Activated naive CD4-positive, alpha-beta T cell treated with anti-CD3 and anti-CD28 coated beads, Interleukin-2, amount 50 U/mL, for 72 hours (primary cell): ENCODE results near the gene DNASE1. TPM values are rescaled to one million over a fixed set of nuclear protein-coding genes. Genes with fewer than 3 reads are reported as not detected.
"Not testable (repeated sequence)": the region's sequence is repeated elsewhere in the genome, so short reads cannot be mapped to it uniquely, and the experiment has no call there.

ENCODE experiments used
- ATAC-seq, 2 donors: fragments of 150-1000 bp; cut with Tn5 transposase; 2 replicates each; pipeline ENCODE4 v1.10.0; 2021; ENCODE audit warnings: mild to moderate bottlenecking in 2 of 2, moderate library complexity in 2 of 2
- DNase-seq, 2 donors: peaks; one replicate each; pipeline ENCODE4 v3.0.0; 2021 to 2022; ENCODE audit warnings: low spot score in 2 of 2
- H3K27ac Mint-ChIP-seq, 2 donors: one replicate each; pipeline ENCODE4 v1.8.0; 2022; ENCODE audit warnings: mild to moderate bottlenecking in 2 of 2, mixed read lengths in 2 of 2
- H3K36me3 Mint-ChIP-seq, 2 donors: one replicate each; pipeline ENCODE4 v1.8.0; 2022; ENCODE audit warnings: mixed read lengths in 2 of 2
- H3K9me3 Mint-ChIP-seq, 2 donors: one replicate each; pipeline ENCODE4 v1.8.0; 2022; ENCODE audit warnings: mixed read lengths in 2 of 2
- total RNA-seq, 2 donors: library from RNA; stranded (reverse); gene quantifications; one replicate each; pipeline ENCODE4 v1.2.3, GENCODE V29; 2022

DNASE1 gene
- total RNA-seq, 2 donors from 2014 or later = 17.5 to 29.5 TPM

DNA sequence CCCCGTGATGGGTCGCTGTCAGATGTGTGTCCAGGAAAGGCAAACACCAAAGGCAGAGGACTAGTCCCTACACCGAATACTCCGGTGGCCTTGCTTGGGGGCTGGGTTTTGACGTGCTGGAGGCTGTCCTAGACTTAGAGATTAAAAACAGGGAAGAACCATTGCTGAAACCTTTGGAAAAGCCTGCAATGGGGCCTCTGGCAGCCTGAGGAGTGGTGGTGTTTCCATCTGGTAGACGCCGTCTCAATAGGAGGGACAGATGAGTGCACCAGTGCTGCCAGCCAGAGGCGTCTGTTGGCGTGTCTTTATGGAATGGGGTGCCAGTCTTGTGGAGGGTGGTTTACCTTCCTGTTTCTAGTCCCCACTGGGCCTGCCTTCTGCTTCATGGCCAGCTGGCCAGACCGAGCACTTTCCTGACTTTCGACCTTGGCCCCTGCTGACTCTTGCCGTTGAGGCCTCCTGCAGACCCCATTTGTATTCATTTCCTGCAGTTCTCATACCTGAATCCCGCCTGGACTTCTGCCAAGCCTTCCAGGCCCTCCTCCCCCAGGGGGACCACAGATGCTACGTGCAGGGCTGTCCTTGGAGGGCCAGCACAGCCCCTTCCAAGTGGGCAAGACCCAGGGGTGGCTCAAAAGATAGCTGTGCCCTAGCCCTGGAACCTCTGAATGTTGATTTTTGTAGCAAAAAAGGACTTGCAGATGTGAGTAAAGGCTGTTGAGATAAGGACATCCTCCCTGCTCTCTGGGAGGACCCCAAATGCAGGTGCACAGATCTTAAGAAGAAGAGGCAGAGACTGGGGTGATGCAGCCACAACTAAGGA, 1.9 kb upstream of the DNASE1 start:
- H3K9me3 Mint-ChIP-seq = no peaks in the 10 kb centered on the region
- peak overlapping the region in 1 of 2 donors; percentile 72 for H3K27ac Mint-ChIP-seq
- DNase-seq = peak in 1 of 2 donors; percentile 40
- ATAC-seq = no peak
- peaks cover 0 to 5% of the 10 kb centered on the region in 2 donors for H3K36me3 Mint-ChIP-seq

DNA sequence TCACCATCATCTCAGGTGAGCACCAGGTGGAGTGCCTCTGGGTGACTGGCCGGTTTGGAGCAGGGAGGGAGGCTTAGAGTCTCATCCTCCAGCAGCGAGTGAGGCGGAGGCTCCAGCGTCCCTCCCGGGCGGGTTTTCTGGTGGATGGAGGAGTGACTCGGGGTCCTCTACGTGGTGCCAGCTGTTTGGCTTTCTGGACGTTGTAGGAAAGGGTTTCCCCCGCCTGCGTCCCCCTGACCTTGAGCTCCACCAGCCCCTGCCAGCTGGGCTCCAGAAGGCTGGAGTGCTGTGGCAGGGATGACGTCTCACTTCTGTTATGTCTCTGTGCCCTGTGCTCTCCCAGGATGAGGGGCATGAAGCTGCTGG, 522 bp downstream of the DNASE1 start:
- Mint-ChIP-seq H3K36me3 (peaks cover 0 to 5% of the 10 kb centered on the region in 2 donors), H3K9me3 (no peaks in the 10 kb centered on the region), H3K27ac (no peak overlapping the region)
- ATAC-seq = no peak
- DNase-seq = no peak

DNA sequence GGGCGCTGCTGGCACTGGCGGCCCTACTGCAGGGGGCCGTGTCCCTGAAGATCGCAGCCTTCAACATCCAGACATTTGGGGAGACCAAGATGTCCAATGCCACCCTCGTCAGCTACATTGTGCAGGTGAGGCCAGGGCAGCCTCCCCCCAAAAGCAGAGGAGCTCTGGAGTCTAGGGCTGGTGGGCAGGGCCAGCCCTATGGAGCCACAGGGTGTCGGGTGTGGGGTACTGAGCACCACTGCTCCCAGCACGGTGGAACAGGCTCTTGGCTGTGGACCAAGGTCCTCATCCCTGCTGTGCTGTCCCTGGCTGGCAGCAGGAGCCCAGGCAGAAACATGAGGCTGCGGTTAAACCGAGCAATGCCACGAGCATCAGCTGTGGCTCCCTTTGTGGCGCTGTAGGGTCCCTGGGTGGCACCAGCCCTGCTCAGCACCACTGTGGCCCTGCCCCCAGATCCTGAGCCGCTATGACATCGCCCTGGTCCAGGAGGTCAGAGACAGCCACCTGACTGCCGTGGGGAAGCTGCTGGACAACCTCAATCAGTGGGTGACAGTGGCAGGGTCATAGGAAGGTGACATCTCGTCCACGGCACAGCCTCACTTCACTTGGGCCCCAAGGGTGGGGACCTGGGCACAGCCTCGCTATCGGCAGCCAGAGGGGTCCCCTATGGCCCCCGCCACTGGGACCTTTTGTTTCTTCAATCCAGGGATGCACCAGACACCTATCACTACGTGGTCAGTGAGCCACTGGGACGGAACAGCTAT, 1.1 kb downstream of the DNASE1 start:
- ATAC-seq (no peak), DNase-seq (no peak)
- Mint-ChIP-seq H3K36me3 (peaks cover 0 to 5% of the 10 kb centered on the region in 2 donors), H3K9me3 (no peaks in the 10 kb centered on the region), H3K27ac (no peak overlapping the region)

DNA sequence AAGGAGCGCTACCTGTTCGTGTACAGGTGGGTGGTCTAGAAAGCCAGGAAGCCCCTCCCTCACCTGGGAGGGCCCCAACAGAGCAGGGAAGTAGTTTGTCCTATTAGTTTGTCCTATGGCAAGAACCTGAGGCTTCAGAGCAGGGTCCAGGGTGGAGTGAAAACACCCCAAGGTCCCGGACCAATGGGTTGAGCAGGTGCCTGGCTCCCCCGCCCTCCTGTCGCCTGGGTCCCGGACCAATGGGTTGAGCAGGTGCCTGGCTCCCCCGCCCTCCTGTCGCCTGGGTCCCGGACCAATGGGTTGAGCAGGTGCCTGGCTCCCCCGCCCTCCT, 1.6 kb downstream of the DNASE1 start:
- H3K36me3 Mint-ChIP-seq, ATAC-seq: not testable (repeated sequence)

DNA sequence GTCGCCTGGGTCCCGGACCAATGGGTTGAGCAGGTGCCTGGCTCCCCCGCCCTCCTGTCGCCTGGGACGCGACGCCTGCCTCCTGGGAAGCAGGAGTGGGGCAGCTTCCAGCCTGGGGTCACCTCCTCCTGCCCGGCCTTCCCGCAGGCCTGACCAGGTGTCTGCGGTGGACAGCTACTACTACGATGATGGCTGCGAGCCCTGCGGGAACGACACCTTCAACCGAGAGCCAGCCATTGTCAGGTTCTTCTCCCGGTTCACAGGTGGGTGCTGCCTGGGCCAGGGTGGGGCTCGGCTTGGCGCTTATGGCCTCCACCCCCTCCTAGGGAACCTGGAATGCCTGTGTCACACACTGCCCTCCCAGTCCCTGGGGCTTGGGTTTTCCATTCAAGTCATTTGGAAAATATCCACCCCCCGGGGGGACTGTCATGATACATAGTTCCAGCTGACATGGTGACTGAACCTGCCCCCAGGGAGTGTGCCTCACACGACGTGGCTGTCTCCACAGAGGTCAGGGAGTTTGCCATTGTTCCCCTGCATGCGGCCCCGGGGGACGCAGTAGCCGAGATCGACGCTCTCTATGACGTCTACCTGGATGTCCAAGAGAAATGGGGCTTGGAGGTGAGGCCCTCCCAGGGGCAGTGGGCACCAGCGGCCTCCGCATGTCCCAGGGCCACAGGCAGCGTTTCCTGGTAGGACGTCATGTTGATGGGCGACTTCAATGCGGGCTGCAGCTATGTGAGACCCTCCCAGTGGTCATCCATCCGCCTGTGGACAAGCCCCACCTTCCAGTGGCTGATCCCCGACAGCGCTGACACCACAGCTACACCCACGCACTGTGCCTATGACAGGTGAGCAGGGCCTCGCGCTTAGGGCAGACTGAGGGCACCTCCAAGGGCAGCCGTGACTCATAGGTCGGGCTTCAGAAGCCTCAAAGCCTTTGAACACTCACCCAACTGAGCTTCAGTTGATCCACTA, 2.3 kb downstream of the DNASE1 start:
- Mint-ChIP-seq H3K9me3 (no peaks in the 10 kb centered on the region), H3K36me3 (peaks cover 0 to 5% of the 10 kb centered on the region in 2 donors), H3K27ac (peak overlapping the region; percentile 76 to 77)
- ATAC-seq = peak in 1 of 2 donors; percentile 84
- DNase-seq = no peak

More for the DNA sequence above, 1.6 kb downstream of the DNASE1 start:
- DNase-seq, H3K9me3 Mint-ChIP-seq, H3K27ac Mint-ChIP-seq: not testable (repeated sequence)

DNA sequence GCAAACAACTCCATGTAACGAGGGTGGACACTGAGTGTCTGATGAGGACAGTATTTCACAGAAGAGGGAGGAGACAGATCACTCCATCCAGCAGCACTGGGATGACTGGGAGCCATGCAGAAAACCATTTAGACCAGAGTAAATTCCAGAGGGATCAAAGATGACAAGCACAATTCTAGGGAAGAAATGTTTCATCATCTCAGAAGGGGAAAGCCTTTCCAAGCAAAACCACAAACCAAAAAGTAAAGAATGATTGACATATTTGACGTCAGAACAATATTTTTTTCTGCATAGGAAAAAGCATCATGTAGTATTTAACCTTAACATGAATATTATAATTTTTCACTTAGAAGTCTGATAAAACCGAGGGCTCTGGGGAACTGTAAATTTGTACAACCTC, 4.8 kb downstream of the DNASE1 start:
- ATAC-seq = no peak
- DNase-seq = no peak
- peaks cover 7 to 9% of the 10 kb centered on the region in 2 donors for H3K36me3 Mint-ChIP-seq

DNA sequence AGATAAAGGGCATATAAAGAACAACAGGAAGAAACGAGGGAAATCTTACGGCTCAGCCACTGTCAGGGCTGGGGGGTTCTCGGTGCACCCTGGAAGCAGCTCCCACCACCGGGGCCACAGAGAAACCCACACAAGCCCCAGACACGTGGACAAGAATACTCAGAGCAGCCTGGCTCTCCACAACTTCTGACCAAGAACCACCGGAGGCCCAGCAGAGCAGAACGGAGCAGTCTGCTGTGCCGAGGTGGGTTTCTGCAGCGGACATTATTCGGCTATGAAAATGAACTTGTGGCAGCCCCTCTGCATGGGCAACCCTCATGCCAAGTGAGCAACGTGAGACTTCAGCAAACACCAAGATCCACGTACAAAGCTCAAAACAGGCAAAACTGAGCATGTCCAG, 6.8 kb downstream of the DNASE1 start:
- Mint-ChIP-seq H3K27ac (peak overlapping the region in 1 of 2 donors; percentile 77), H3K36me3 (peaks cover 9 to 14% of the 10 kb centered on the region in 2 donors), H3K9me3 (no peaks in the 10 kb centered on the region)
- DNase-seq (no peak), ATAC-seq (no peak)

More for the DNA sequence above, 4.8 kb downstream of the DNASE1 start:
- H3K9me3 Mint-ChIP-seq = no peaks in the 10 kb centered on the region
- H3K27ac Mint-ChIP-seq = peak overlapping the region; percentile 18 to 47

DNA sequence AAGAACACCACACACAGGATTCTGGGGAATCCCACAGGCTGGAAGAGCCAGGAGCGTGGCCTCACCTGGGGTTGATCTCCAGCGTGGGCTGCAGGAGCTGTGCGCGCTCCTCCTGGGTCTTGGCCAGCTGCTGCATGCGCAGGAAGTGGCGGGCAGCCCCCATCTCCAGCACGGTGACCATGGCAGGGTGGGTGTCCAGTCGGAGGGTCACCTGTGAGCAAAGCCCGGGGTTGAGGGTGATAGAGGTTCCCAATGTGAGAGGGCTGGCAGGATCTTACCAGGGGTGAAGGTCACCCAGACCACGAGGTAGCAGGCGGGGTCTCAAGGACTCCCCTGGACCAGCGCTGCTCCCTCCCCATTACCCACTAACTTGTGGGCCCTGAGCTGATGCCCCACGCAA, 7.4 kb downstream of the DNASE1 start:
- no peaks in the 10 kb centered on the region for H3K9me3 Mint-ChIP-seq

DNA sequence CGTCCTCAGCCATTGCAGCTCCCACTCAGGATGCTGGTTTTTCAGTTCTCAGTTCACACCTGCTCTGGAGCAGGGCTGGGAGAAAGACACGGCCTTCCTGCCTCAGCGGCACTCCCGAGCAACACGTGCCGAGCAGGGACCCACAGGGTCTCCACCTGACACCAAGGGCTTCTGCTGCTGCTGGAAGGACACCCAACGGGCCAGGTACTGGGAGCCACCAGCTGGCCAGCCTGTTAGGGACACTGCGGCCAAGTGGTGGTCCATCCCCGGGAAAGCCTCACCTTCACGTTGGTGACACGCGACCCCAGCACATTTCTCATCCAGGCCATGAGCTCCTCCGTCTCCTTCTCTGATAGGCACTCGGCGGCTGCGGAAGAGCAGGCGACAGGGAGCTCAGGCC, 8.1 kb downstream of the DNASE1 start:
- Mint-ChIP-seq H3K36me3 (peaks cover 9% of the 10 kb centered on the region in 2 donors), H3K9me3 (no peaks in the 10 kb centered on the region), H3K27ac (peak overlapping the region; percentile 53 to 68)
- DNase-seq (no peak), ATAC-seq (no peak)

More for the DNA sequence above, 7.4 kb downstream of the DNASE1 start:
- Mint-ChIP-seq H3K27ac (peak overlapping the region in 1 of 2 donors; percentile 77), H3K36me3 (peaks cover 9 to 13% of the 10 kb centered on the region in 2 donors)
- ATAC-seq (peak in 1 of 2 donors; percentile 18), DNase-seq (no peak)

DNA sequence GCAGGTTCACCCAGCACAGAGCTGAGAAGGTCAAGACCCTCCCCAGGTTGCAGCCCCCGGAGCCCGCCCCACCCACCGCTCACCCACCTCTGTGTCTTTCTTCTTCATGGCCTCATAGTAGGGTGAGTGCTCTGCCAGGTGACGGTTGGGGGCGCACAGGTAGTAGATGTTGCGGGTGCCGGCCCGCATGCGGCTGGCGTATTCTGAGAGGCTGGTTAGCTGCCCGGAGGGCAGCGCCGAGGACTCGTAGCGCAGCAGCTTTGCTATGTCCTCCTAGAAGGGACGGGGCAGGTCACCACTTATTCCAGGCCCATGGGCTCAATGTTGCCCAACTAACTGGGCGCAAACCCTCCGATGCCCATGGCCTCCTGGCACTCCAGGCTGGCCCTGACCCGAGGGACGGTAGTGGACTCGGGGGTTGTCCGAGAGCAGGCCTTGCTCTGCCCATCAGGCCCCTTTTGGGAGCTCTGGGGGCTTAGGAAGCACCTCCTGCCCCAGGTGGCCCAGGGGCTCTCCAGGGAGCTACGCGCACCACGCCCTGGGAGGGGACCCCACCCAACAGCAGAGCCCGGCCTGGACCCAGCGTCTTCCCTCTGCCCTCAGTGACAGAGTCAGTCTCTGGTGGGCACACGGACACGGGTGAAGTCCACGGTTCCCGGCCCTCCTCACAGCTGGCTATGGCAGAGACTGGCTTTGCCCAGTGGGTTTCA, 9.9 kb downstream of the DNASE1 start:
- Mint-ChIP-seq H3K36me3 (peaks cover 9 to 13% of the 10 kb centered on the region in 2 donors), H3K27ac (peak overlapping the region; percentile 53 to 68), H3K9me3 (no peaks in the 10 kb centered on the region)
- no peak for DNase-seq
- no peak for ATAC-seq

DNA sequence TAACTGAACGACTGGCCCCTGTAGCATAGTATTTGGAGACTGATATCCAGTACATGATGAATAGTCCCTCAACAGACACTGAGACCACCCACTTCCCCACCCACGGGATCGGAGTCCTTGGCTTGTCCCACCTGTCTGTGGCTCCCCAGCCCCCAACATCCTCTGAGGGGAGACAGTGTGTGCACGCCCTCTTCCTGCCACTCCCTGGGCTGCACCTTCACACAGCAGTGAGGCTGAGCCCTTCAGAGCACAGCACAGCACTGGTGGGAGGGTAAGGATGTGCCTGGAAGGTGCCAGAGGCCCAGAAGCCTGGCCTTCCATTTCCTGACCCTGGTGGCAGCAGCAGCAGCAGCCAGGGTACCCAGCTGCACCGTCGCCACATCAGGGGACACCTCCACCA, 11.0 kb downstream of the DNASE1 start:
- DNase-seq (no peak), ATAC-seq (peak; percentile 21 to 45)
- Mint-ChIP-seq H3K9me3 (no peaks in the 10 kb centered on the region), H3K27ac (peak overlapping the region; percentile 64 to 69), H3K36me3 (peaks cover 9 to 13% of the 10 kb centered on the region in 2 donors)

DNA sequence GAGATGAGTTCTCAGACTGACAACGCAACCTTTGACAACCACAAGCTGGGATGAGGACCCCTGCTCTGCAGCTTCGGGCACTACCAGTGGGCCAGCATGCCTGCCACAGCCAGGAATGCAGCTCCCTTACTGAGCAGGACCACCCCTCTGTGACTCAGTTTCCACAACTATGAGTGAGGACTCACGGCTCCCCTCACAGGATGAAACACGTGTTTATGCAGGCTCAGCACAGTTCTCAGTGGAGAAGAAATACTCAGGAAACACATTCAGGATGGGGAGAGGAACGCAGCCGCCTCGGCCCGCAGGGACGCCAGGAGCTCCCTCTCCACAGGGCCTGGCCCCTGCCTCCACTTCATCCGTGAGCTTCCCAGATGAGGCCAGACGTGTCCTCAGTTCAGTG, 14.1 kb downstream of the DNASE1 start:
- DNase-seq (no peak), ATAC-seq (no peak)
- H3K9me3 Mint-ChIP-seq = no peaks in the 10 kb centered on the region
- peaks cover 0 to 13% of the 10 kb centered on the region in 2 donors for H3K36me3 Mint-ChIP-seq
- peak overlapping the region in 1 of 2 donors; percentile 36 for H3K27ac Mint-ChIP-seq

DNA sequence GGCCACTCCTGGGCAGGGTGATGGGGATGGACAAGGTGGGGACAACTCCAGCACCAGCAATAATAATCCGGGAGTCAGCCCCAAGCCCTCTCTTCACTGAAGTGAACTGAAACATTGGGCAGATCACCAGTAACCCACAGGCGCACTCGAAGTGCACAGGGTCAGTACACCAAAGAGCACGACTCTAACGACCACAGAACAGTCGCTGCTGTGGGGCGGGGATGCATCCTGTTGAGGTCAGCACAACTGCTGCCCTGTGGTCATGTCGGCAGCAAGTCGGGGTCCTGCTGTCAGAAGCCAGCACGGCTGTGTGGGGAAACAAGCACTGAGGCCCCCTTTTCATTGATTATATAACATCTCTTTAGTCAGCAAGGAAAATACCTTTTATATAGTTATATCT, 14.6 kb downstream of the DNASE1 start:
- H3K36me3 Mint-ChIP-seq = peaks cover 0 to 13% of the 10 kb centered on the region in 2 donors
- ATAC-seq (no peak), DNase-seq (no peak)
- no peaks in the 10 kb centered on the region for H3K9me3 Mint-ChIP-seq
- peak overlapping the region in 1 of 2 donors; percentile 36 for H3K27ac Mint-ChIP-seq

DNA sequence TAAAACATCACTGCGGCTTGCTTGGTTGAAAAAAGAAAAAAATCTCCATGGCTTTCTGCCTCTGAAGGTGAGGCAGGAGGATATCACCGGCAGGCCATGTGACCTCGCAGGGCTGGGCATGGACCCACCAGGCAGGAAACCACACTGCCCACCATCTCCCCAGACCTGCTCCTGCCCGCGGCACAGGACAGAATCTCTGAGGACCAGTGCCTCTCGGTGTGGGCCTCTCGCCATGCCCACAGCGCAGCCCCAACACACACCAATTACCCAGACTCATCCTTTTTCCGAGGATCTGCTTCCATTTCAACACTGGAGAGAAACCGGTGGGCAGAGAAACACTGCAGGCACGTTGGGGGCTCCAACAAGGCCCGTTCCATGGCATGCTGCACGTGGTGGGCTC, 16.2 kb downstream of the DNASE1 start:
- Mint-ChIP-seq H3K36me3 (peaks cover 0 to 5% of the 10 kb centered on the region in 2 donors), H3K9me3 (no peaks in the 10 kb centered on the region), H3K27ac (peak overlapping the region; percentile 11 to 37)
- no peak for ATAC-seq
- DNase-seq = no peak

DNA sequence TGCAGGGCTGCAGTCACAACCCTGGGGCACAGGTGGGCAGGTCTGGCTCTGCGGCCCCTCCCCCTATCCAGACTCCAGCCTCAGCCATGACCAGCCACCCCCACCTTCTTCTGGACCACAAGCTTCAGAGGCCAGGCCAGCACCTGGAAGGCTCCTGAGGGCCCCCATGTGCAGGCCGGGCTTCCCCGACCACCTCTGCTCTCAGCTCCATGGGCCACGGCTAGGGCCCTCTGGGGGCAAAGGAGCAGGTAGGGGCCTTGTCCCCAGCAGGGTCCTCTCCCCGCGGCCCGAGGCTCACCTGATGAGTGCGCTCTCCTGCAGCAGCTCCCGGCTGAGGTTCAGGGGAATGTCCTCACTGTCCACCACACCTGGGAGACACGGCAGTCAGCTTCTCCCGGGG, 16.9 kb downstream of the DNASE1 start:
- ATAC-seq (no peak), DNase-seq (no peak)
- Mint-ChIP-seq H3K36me3 (peaks cover 0 to 5% of the 10 kb centered on the region in 2 donors), H3K27ac (no peak overlapping the region), H3K9me3 (no peaks in the 10 kb centered on the region)

DNA sequence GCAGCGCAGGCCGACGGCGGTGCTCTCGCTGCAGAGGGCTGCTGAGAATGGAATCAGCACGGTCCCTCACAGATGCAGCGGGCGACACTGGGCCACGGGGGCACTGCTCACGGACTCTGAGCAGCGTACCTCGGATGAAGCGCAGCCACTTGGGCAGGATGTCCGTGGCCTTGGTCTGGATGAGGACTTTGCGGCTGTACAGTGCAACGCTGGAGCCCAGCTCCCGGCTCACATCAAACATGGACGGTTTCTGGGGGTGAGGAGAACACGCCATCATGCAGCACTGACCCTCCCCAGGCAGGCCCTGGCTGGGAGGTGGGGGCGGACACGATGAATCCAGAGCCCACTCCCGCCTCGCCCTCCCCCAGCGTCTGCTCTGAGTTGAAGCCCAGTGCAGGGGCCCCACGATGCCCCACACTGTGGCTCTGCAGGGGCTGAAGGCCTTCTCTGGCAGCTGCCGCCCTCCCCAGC, 18.1 kb downstream of the DNASE1 start:
- H3K9me3 Mint-ChIP-seq = no peaks in the 10 kb centered on the region
- no peak overlapping the region for H3K27ac Mint-ChIP-seq
- H3K36me3 Mint-ChIP-seq = peaks cover 0 to 5% of the 10 kb centered on the region in 2 donors
- ATAC-seq = no peak
- no peak for DNase-seq
